IgD-negative memory B cell (primary cell): ENCODE results near the gene RERE. TPM values are rescaled to one million over a fixed set of nuclear protein-coding genes. Genes with fewer than 3 reads are reported as not detected.
A peak's percentile ranks its signal among the peaks of the same experiment; 100 is the strongest.

Source experiments
- H3K27ac Mint-ChIP-seq, 3 donors: one replicate each; pipeline ENCODE4 v1.8.0; 2020 to 2022; ENCODE audit warnings: mild to moderate bottlenecking in 3 of 3, mixed read lengths in 3 of 3, moderate library complexity in 1 of 3
- H3K27me3 Mint-ChIP-seq: one replicate; pipeline ENCODE4 v1.8.0; 2021; ENCODE audit warnings: mixed read lengths
- H3K36me3 Mint-ChIP-seq: one replicate; pipeline ENCODE4 v1.8.0; 2020; ENCODE audit warnings: mild to moderate bottlenecking, mixed read lengths
- H3K4me1 Mint-ChIP-seq, 3 donors: one replicate each; pipeline ENCODE4 v1.8.0; 2020 to 2022; ENCODE audit warnings: mixed read lengths in 3 of 3, mild to moderate bottlenecking in 1 of 3
- H3K4me3 Mint-ChIP-seq, 4 donors: one replicate each; pipeline ENCODE4 v1.8.0; 2020 to 2022; ENCODE audit warnings: mild to moderate bottlenecking in 4 of 4, mixed read lengths in 4 of 4, moderate library complexity in 3 of 4
- H3K9me3 Mint-ChIP-seq, 3 donors: one replicate each; pipeline ENCODE4 v1.8.0; 2020 to 2021; ENCODE audit warnings: mixed read lengths in 3 of 3, mild to moderate bottlenecking in 1 of 3
- polyA plus RNA-seq: library from polyadenylated mRNA; unstranded; fragments of 300-500 nt; fragmentation: Illumina TruSeq; gene quantifications from one replicate; pipeline ENCODE4 v1.2.3, GENCODE V29; 2021

The RERE gene
- polyA plus RNA-seq, 1 donor from 2014 or later: 24.9 TPM

GRCh38 chr1:8541961-8542521, 275.4 kb downstream of the RERE start:
- Mint-ChIP-seq H3K27me3 (no peaks in the 10 kb centered on the region), H3K4me1 (peaks cover 20 to 35% (median 24%) of the 10 kb centered on the region in 3 donors), H3K36me3 (peaks cover 13% of the 10 kb centered on the region), H3K9me3 (peaks cover 0 to 8% (median 2%) of the 10 kb centered on the region in 3 donors), H3K27ac (no peak overlapping the region), H3K4me3 (no peak overlapping the region)

GRCh38 chr1:8540971-8541370, 276.5 kb downstream of the RERE start:
- peaks cover 0 to 8% (median 2%) of the 10 kb centered on the region in 3 donors for H3K9me3 Mint-ChIP-seq
- peak overlapping the region in 1 of 3 donors; percentile 9 for H3K27ac Mint-ChIP-seq
- H3K27me3 Mint-ChIP-seq: no peaks in the 10 kb centered on the region
- no peak overlapping the region for H3K4me3 Mint-ChIP-seq
- peaks cover 18 to 30% (median 24%) of the 10 kb centered on the region in 3 donors for H3K4me1 Mint-ChIP-seq
- H3K36me3 Mint-ChIP-seq: peaks cover 13% of the 10 kb centered on the region

- Mint-ChIP-seq H3K27me3 (no peaks in the 10 kb centered on the region), H3K9me3 (peaks cover 0 to 8% (median 2%) of the 10 kb centered on the region in 3 donors), H3K27ac (peak overlapping the region in 1 of 3 donors; percentile 9), H3K4me1 (peaks cover 21 to 29% (median 27%) of the 10 kb centered on the region in 3 donors), H3K36me3 (peaks cover 13% of the 10 kb centered on the region), H3K4me3 (peak overlapping the region in 1 of 4 donors; percentile 50)
Measured at GRCh38 chr1:8540261-8540941, 277.0 kb downstream of the RERE start.

- Mint-ChIP-seq H3K36me3 (peaks cover 8% of the 10 kb centered on the region), H3K27me3 (no peaks in the 10 kb centered on the region), H3K9me3 (peaks cover 0 to 6% (median 2%) of the 10 kb centered on the region in 3 donors), H3K27ac (no peak overlapping the region), H3K4me3 (peak overlapping the region in 2 of 4 donors; percentile 30 to 71), H3K4me1 (peaks cover 20 to 25% (median 22%) of the 10 kb centered on the region in 3 donors)
Measured at GRCh38 chr1:8539683-8540082, 277.8 kb downstream of the RERE start.

GRCh38 chr1:8538502-8538901, 278.9 kb downstream of the RERE start:
- Mint-ChIP-seq H3K27me3 (no peaks in the 10 kb centered on the region), H3K36me3 (peaks cover 4% of the 10 kb centered on the region), H3K27ac (peak overlapping the region in 1 of 3 donors; percentile 47), H3K9me3 (no peaks in the 10 kb centered on the region), H3K4me1 (peaks cover 30 to 35% (median 32%) of the 10 kb centered on the region in 3 donors), H3K4me3 (no peak overlapping the region)

- peaks cover 36 to 41% (median 38%) of the 10 kb centered on the region in 3 donors for H3K4me1 Mint-ChIP-seq
- H3K27me3 Mint-ChIP-seq: no peaks in the 10 kb centered on the region
- peaks cover 3% of the 10 kb centered on the region for H3K36me3 Mint-ChIP-seq
- H3K27ac Mint-ChIP-seq: peak overlapping the region in 1 of 3 donors; percentile 47
- H3K4me3 Mint-ChIP-seq: no peak overlapping the region
- H3K9me3 Mint-ChIP-seq: no peaks in the 10 kb centered on the region
Measured at GRCh38 chr1:8537991-8538390, 279.4 kb downstream of the RERE start.

GRCh38 chr1:8536515-8536914, 280.9 kb downstream of the RERE start:
- H3K27me3 Mint-ChIP-seq: no peaks in the 10 kb centered on the region
- H3K4me1 Mint-ChIP-seq: peaks cover 41 to 45% (median 42%) of the 10 kb centered on the region in 3 donors
- H3K27ac Mint-ChIP-seq: no peak overlapping the region
- peak overlapping the region in 1 of 4 donors; percentile 72 for H3K4me3 Mint-ChIP-seq
- H3K36me3 Mint-ChIP-seq: peaks cover 3% of the 10 kb centered on the region
- no peaks in the 10 kb centered on the region for H3K9me3 Mint-ChIP-seq

- no peaks in the 10 kb centered on the region for H3K9me3 Mint-ChIP-seq
- H3K27ac Mint-ChIP-seq: peak overlapping the region; percentile 63 to 89 (median 88)
- H3K4me3 Mint-ChIP-seq: peak overlapping the region in 3 of 4 donors; percentile 70 to 85 (median 84)
- no peaks in the 10 kb centered on the region for H3K27me3 Mint-ChIP-seq
- peaks cover 6% of the 10 kb centered on the region for H3K36me3 Mint-ChIP-seq
- H3K4me1 Mint-ChIP-seq: peaks cover 31 to 44% (median 43%) of the 10 kb centered on the region in 3 donors
Measured at GRCh38 chr1:8533907-8534306, 283.5 kb downstream of the RERE start.

GRCh38 chr1:8533124-8533523, 284.3 kb downstream of the RERE start:
- H3K27ac Mint-ChIP-seq: peak overlapping the region; percentile 63 to 89 (median 88)
- peaks cover 6% of the 10 kb centered on the region for H3K36me3 Mint-ChIP-seq
- peaks cover 33 to 42% (median 40%) of the 10 kb centered on the region in 3 donors for H3K4me1 Mint-ChIP-seq
- no peaks in the 10 kb centered on the region for H3K27me3 Mint-ChIP-seq
- H3K4me3 Mint-ChIP-seq: peak overlapping the region; percentile 49 to 85 (median 77)
- H3K9me3 Mint-ChIP-seq: no peaks in the 10 kb centered on the region

- H3K36me3 Mint-ChIP-seq: peaks cover 4% of the 10 kb centered on the region
Measured at GRCh38 chr1:8529901-8530300, 287.5 kb downstream of the RERE start.

GRCh38 chr1:8527941-8528340, 289.5 kb downstream of the RERE start:
- H3K9me3 Mint-ChIP-seq: no peaks in the 10 kb centered on the region
- H3K36me3 Mint-ChIP-seq: peaks cover 4% of the 10 kb centered on the region
- H3K4me1 Mint-ChIP-seq: peaks cover 40 to 42% (median 40%) of the 10 kb centered on the region in 3 donors
- peak overlapping the region in 2 of 3 donors; percentile 63 to 79 for H3K27ac Mint-ChIP-seq
- no peaks in the 10 kb centered on the region for H3K27me3 Mint-ChIP-seq
- peak overlapping the region in 1 of 4 donors; percentile 68 for H3K4me3 Mint-ChIP-seq

More at GRCh38 chr1:8529901-8530300, 287.5 kb downstream of the RERE start:
- H3K27me3 Mint-ChIP-seq: no peaks in the 10 kb centered on the region
- H3K27ac Mint-ChIP-seq: peak overlapping the region in 1 of 3 donors; percentile 78
- H3K4me3 Mint-ChIP-seq: no peak overlapping the region
- H3K9me3 Mint-ChIP-seq: no peaks in the 10 kb centered on the region
- peaks cover 39 to 41% (median 40%) of the 10 kb centered on the region in 3 donors for H3K4me1 Mint-ChIP-seq

GRCh38 chr1:8525558-8526275, 291.7 kb downstream of the RERE start:
- H3K36me3 Mint-ChIP-seq: peaks cover 2% of the 10 kb centered on the region
- H3K4me3 Mint-ChIP-seq: no peak overlapping the region
- no peaks in the 10 kb centered on the region for H3K27me3 Mint-ChIP-seq
- H3K9me3 Mint-ChIP-seq: no peaks in the 10 kb centered on the region
- peaks cover 34 to 46% (median 40%) of the 10 kb centered on the region in 3 donors for H3K4me1 Mint-ChIP-seq
- no peak overlapping the region for H3K27ac Mint-ChIP-seq

- peaks cover 32 to 49% (median 45%) of the 10 kb centered on the region in 3 donors for H3K4me1 Mint-ChIP-seq
- no peak overlapping the region for H3K27ac Mint-ChIP-seq
- no peaks in the 10 kb centered on the region for H3K9me3 Mint-ChIP-seq
- peaks cover 2% of the 10 kb centered on the region for H3K36me3 Mint-ChIP-seq
- no peak overlapping the region for H3K4me3 Mint-ChIP-seq
- no peaks in the 10 kb centered on the region for H3K27me3 Mint-ChIP-seq
Measured at GRCh38 chr1:8525216-8525557, 292.3 kb downstream of the RERE start.

- H3K36me3 Mint-ChIP-seq: peaks cover 2% of the 10 kb centered on the region
- no peak overlapping the region for H3K27ac Mint-ChIP-seq
- H3K4me3 Mint-ChIP-seq: no peak overlapping the region
- H3K4me1 Mint-ChIP-seq: peaks cover 29 to 48% (median 48%) of the 10 kb centered on the region in 3 donors
- no peaks in the 10 kb centered on the region for H3K9me3 Mint-ChIP-seq
- no peaks in the 10 kb centered on the region for H3K27me3 Mint-ChIP-seq
Measured at GRCh38 chr1:8524627-8525157, 292.7 kb downstream of the RERE start.
